Measurements from ENCODE around the gene ADAM33.

Gene ADAM33

DNA sequence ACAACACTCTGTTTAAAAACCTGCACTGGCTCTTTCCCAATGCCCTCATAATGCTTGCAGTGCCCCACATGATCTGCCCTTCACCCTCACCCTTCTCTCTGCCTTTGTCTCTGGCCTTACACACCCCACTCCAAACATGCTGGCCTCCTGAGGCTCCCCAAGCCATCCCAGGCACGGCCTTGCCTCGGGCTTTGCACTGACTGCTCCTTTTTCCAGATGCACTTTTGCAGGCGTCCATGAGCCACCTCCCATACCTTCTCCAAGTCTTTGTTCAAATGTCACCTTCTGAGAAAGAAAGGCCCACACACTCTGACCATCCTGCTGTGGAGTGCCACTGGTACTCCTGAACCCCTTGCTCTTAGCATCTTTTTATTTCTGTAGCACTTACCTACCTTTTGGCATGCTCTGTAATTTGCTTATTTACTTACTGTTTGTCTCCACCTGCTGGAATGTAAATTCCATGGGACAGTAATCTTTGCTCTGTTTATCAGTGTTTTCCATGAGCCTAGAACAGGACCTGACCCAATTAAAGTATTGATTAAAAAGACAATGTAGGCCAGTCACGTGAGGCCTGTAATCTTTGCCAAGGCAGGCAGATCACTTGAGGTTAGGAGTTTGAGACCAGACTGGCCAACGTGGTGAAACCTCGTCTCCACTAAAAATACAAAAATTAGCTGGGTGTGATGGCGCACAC, 49.4 kb downstream of the ADAM33 start:
- H3K36me3 ChIP-seq (ENCODE audit: control insufficient read depth in 4 of 4, insufficient read depth in 4 of 4, low read length in 3 of 4), result peaks cover 2 to 12% (median 8%) of the 10 kb centered on the region in 4 experiments
- no peak overlapping the region for H3K27ac ChIP-seq (ENCODE audit: insufficient read depth in 1 of 2, low read depth in 1 of 2, low read length in 2 of 2, poor library complexity in 1 of 2, severe bottlenecking in 2 of 2)
- no peaks in the 10 kb centered on the region for H3K4me1 ChIP-seq (ENCODE audit: control extremely low read depth in 1 of 4, control insufficient read depth in 4 of 4, insufficient read depth in 4 of 4, low read length in 3 of 4)
- peak in 1 of 3 donors; percentile 1 for DNase-seq
- H3K9me3 ChIP-seq (ENCODE audit: control extremely low read depth in 1 of 5, control insufficient read depth in 4 of 5, insufficient read depth in 2 of 5, low read depth in 1 of 5, low read length in 4 of 5), result no peaks in the 10 kb centered on the region
- ChIA-PET CTCF (no interaction called here), POLR2A (no interaction called here)
- no peak overlapping the region for H3K4me3 ChIP-seq (ENCODE audit: control insufficient read depth in 1 of 7, extremely low read depth in 1 of 7, insufficient read depth in 4 of 7, low read depth in 2 of 7, low read length in 6 of 7)
- no peaks in the 10 kb centered on the region for H3K27me3 ChIP-seq (replicated peaks in 2 of 5; ENCODE audit: control insufficient read depth in 4 of 5, insufficient read depth in 5 of 5, low read length in 4 of 5)
- WGBS (ENCODE audit: insufficient coverage), result 81% methylated on average over 6 of the region's 7 CpGs

DNA sequence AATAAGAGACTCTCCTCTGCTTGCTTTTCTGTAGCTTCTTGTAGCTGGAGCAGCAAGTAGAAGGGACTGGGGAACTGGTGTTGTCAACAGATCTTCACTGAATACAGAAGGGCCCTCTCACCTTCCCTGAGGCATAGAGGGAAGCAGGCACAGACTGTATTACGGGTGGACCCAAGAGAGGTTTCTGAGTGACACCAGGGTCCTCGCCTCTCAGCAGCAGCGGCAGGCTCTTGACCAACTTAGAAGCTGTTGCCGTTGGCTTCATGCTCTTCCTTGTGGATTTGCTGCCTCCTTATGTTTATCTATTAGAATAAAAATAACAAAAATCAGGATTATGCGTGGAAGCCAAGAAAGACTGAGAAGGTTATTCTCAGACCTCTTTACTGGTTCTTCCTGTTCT, 50.3 kb downstream of the ADAM33 start:
- CTCF ChIA-PET, result no interaction called here
- peaks cover 5 to 12% (median 8%) of the 10 kb centered on the region in 4 experiments for H3K36me3 ChIP-seq (ENCODE audit: control insufficient read depth in 4 of 4, insufficient read depth in 4 of 4, low read length in 3 of 4)
- POLR2A ChIA-PET, result no interaction called here
- H3K4me3 ChIP-seq (ENCODE audit: control insufficient read depth in 1 of 7, extremely low read depth in 1 of 7, insufficient read depth in 4 of 7, low read depth in 2 of 7, low read length in 6 of 7), result no peak overlapping the region
- H3K27ac ChIP-seq (ENCODE audit: insufficient read depth in 1 of 2, low read depth in 1 of 2, low read length in 2 of 2, poor library complexity in 1 of 2, severe bottlenecking in 2 of 2), result no peak overlapping the region
- DNase-seq, result no peak
- no peaks in the 10 kb centered on the region for H3K27me3 ChIP-seq (replicated peaks in 2 of 5; ENCODE audit: control insufficient read depth in 4 of 5, insufficient read depth in 5 of 5, low read length in 4 of 5)
- H3K4me1 ChIP-seq (ENCODE audit: control extremely low read depth in 1 of 4, control insufficient read depth in 4 of 4, insufficient read depth in 4 of 4, low read length in 3 of 4), result no peaks in the 10 kb centered on the region
- 85% methylated on average over 4 of the region's 5 CpGs for WGBS (ENCODE audit: insufficient coverage)
- H3K9me3 ChIP-seq (ENCODE audit: control extremely low read depth in 1 of 5, control insufficient read depth in 4 of 5, insufficient read depth in 2 of 5, low read depth in 1 of 5, low read length in 4 of 5), result no peaks in the 10 kb centered on the region

DNA sequence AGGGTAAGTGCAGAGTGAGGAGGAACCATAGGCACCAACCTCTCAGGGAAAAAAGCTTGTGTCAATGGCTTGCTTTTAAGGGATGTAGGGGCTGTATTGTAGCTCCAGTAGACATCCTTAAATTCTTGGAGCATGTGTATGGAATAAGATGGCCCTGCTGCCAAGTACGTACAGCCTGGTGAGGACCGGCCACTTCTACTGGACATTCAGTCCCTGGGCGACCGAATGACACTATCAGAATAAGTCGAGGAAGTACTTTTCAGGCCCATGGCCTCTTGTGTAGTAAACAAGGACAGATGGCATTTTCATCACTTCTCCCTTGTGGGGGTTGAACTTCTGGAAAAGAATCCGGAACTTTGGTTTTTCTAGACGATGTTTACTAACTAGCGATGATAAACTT, 51.4 kb downstream of the ADAM33 start:
- DNase-seq, result no peak
- POLR2A ChIA-PET, result no interaction called here
- H3K27me3 ChIP-seq (replicated peaks in 2 of 5; ENCODE audit: control insufficient read depth in 4 of 5, insufficient read depth in 5 of 5, low read length in 4 of 5), result no peaks in the 10 kb centered on the region
- H3K36me3 ChIP-seq (ENCODE audit: control insufficient read depth in 4 of 4, insufficient read depth in 4 of 4, low read length in 3 of 4), result peaks cover 5 to 12% (median 8%) of the 10 kb centered on the region in 4 experiments
- H3K9me3 ChIP-seq (ENCODE audit: control extremely low read depth in 1 of 5, control insufficient read depth in 4 of 5, insufficient read depth in 2 of 5, low read depth in 1 of 5, low read length in 4 of 5), result no peaks in the 10 kb centered on the region
- H3K4me3 ChIP-seq (ENCODE audit: control insufficient read depth in 1 of 7, extremely low read depth in 1 of 7, insufficient read depth in 4 of 7, low read depth in 2 of 7, low read length in 6 of 7), result no peak overlapping the region
- no peaks in the 10 kb centered on the region for H3K4me1 ChIP-seq (ENCODE audit: control extremely low read depth in 1 of 4, control insufficient read depth in 4 of 4, insufficient read depth in 4 of 4, low read length in 3 of 4)
- 98% methylated on average over 8 of the region's 8 CpGs for WGBS (ENCODE audit: insufficient coverage)
- CTCF ChIA-PET, result interaction anchor here (1.1 kb wide), 1 partner anchor 9 kb away, joined by 3 read pairs; no protein-coding TSS in a partner anchor
- no peak overlapping the region for H3K27ac ChIP-seq (ENCODE audit: insufficient read depth in 1 of 2, low read depth in 1 of 2, low read length in 2 of 2, poor library complexity in 1 of 2, severe bottlenecking in 2 of 2)

DNA sequence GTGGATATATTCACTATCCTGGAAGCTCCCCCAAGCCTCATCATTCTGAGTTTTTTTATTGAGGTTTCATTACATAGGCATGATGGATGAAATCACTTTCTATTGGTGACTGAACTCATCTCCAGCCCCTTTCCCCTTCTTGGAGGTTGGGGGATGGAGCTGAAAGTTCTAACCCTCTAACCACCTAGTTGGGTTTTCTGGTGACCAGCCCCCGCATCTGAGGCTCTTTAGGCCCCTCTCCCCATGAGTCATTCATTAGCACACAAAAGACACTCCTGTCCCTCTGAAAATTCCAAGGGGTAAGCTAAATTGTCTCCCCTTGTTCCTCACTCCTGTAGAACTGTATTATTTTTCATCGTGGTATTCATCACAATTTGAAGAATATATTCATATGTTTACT, 51.9 kb downstream of the ADAM33 start:
- Histone ChIP-seq H3K9me3 (ENCODE audit: control extremely low read depth in 1 of 5, control insufficient read depth in 4 of 5, insufficient read depth in 2 of 5, low read depth in 1 of 5, low read length in 4 of 5) (no peaks in the 10 kb centered on the region), H3K27me3 (replicated peaks in 2 of 5; ENCODE audit: control insufficient read depth in 4 of 5, insufficient read depth in 5 of 5, low read length in 4 of 5) (no peaks in the 10 kb centered on the region), H3K4me1 (ENCODE audit: control extremely low read depth in 1 of 4, control insufficient read depth in 4 of 4, insufficient read depth in 4 of 4, low read length in 3 of 4) (no peaks in the 10 kb centered on the region), H3K4me3 (ENCODE audit: control insufficient read depth in 1 of 7, extremely low read depth in 1 of 7, insufficient read depth in 4 of 7, low read depth in 2 of 7, low read length in 6 of 7) (no peak overlapping the region), H3K27ac (ENCODE audit: insufficient read depth in 1 of 2, low read depth in 1 of 2, low read length in 2 of 2, poor library complexity in 1 of 2, severe bottlenecking in 2 of 2) (no peak overlapping the region), H3K36me3 (ENCODE audit: control insufficient read depth in 4 of 4, insufficient read depth in 4 of 4, low read length in 3 of 4) (peaks cover 5 to 12% (median 8%) of the 10 kb centered on the region in 4 experiments)
- ChIA-PET CTCF (interaction anchor here (0.6 to 1.1 kb wide), 2 partner anchors 9 to 201 kb away, joined by 3 read pairs; no protein-coding TSS in a partner anchor), POLR2A (no interaction called here)
- DNase-seq, result no peak
- WGBS (ENCODE audit: insufficient coverage), result no CpG with 5 or more reads among the region's 2 CpGs

DNA sequence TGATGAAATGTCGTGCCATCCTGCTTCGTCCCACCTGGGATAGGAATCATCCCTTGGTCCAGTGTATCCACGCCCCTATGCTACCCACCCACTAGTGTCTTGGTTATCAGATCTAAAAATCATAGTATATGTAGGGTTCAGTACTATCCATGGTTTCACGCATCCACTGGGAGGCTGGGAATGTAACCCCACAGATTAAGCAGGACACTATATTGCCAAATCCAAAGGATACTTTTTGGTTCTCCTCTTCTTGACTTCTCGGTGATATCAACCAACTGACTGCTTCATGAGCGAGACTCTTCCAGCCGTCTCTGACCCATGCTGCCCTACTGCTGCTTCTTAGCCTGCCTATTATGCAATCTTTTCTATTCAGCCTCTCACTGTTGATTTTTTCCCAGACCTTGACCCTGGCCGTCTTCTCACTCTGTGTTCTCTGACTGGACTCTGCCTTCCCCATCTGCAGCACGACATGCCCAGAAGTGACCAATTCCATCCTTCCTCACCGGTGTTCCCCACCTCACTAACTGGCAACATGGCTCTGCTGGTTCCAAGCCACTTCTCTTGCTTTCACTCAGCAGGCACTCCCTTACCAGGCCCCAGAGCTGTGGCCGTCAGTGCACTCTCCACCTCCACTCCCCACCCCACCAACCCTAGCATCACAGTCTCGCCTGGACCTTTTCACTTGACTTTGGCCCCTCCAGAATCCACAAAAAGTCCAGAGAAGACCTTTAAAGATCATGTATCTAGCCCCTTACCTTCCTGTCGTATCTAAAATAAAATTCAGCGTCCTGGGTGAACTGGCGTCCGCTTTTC, 53.1 kb downstream of the ADAM33 start:
- Histone ChIP-seq H3K36me3 (ENCODE audit: control insufficient read depth in 4 of 4, insufficient read depth in 4 of 4, low read length in 3 of 4) (peaks cover 5 to 12% (median 8%) of the 10 kb centered on the region in 4 experiments), H3K4me1 (ENCODE audit: control extremely low read depth in 1 of 4, control insufficient read depth in 4 of 4, insufficient read depth in 4 of 4, low read length in 3 of 4) (no peaks in the 10 kb centered on the region), H3K27ac (ENCODE audit: insufficient read depth in 1 of 2, low read depth in 1 of 2, low read length in 2 of 2, poor library complexity in 1 of 2, severe bottlenecking in 2 of 2) (no peak overlapping the region), H3K9me3 (ENCODE audit: control extremely low read depth in 1 of 5, control insufficient read depth in 4 of 5, insufficient read depth in 2 of 5, low read depth in 1 of 5, low read length in 4 of 5) (no peaks in the 10 kb centered on the region), H3K4me3 (ENCODE audit: control insufficient read depth in 1 of 7, extremely low read depth in 1 of 7, insufficient read depth in 4 of 7, low read depth in 2 of 7, low read length in 6 of 7) (no peak overlapping the region), H3K27me3 (replicated peaks in 2 of 5; ENCODE audit: control insufficient read depth in 4 of 5, insufficient read depth in 5 of 5, low read length in 4 of 5) (no peaks in the 10 kb centered on the region)
- WGBS (ENCODE audit: insufficient coverage), result 96% methylated on average over 14 of the region's 16 CpGs
- no peak for DNase-seq
- POLR2A ChIA-PET, result no interaction called here
- CTCF ChIA-PET, result no interaction called here

DNA sequence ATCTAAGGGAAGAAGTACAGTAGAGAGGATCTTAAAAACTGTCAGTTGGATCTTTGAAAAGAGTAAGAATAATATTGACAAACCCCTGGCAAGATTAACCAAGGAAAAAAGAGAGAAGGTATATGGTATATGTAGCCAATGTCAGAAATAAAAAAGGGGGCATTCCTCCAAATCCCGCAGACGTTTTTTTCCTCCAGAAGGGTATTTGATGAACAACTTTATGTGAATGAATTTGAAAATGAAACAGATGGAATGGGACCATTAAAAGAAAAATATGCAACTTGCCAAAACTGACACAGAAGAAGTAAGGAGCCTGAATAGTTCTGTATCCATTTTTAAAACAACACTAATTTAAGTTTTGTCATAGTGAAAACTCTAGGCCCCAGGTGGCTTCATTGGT, 54.3 kb downstream of the ADAM33 start:
- H3K27me3 ChIP-seq (replicated peaks in 2 of 5; ENCODE audit: control insufficient read depth in 4 of 5, insufficient read depth in 5 of 5, low read length in 4 of 5), result no peaks in the 10 kb centered on the region
- no peaks in the 10 kb centered on the region for H3K9me3 ChIP-seq (ENCODE audit: control extremely low read depth in 1 of 5, control insufficient read depth in 4 of 5, insufficient read depth in 2 of 5, low read depth in 1 of 5, low read length in 4 of 5)
- no peak overlapping the region for H3K4me3 ChIP-seq (ENCODE audit: control insufficient read depth in 1 of 7, extremely low read depth in 1 of 7, insufficient read depth in 4 of 7, low read depth in 2 of 7, low read length in 6 of 7)
- H3K27ac ChIP-seq (ENCODE audit: insufficient read depth in 1 of 2, low read depth in 1 of 2, low read length in 2 of 2, poor library complexity in 1 of 2, severe bottlenecking in 2 of 2), result no peak overlapping the region
- 93% methylated on average over 2 of the region's 2 CpGs for WGBS (ENCODE audit: insufficient coverage)
- DNase-seq, result no peak
- ChIA-PET POLR2A (no interaction called here), CTCF (interaction anchor here (0.8 kb wide), 1 partner anchor 10 kb away, joined by 3 read pairs; no protein-coding TSS in a partner anchor)
- peaks cover 5 to 12% (median 8%) of the 10 kb centered on the region in 4 experiments for H3K36me3 ChIP-seq (ENCODE audit: control insufficient read depth in 4 of 4, insufficient read depth in 4 of 4, low read length in 3 of 4)
- H3K4me1 ChIP-seq (ENCODE audit: control extremely low read depth in 1 of 4, control insufficient read depth in 4 of 4, insufficient read depth in 4 of 4, low read length in 3 of 4), result no peaks in the 10 kb centered on the region

DNA sequence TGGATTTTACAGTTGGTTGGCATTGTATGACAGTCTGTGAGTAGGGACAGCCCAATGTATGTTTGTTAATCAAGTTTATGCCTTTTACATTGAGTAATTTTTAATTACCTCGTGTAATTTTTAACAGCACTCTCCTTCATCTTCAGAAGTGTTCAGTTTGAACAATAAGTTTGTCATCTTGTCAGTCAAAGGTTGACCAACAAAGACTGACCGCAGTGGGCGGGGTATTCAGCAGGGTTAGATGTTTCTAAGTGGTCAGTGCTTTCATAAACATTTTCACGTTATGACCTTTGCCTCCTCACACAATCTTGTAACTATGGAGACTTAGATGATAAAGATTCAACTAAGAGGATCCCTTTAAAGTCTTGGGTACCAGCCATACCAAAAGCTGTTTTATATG, 59.4 kb downstream of the ADAM33 start:
- DNase-seq, result no peak
- no peak overlapping the region for H3K27ac ChIP-seq (ENCODE audit: insufficient read depth in 1 of 2, low read depth in 1 of 2, low read length in 2 of 2, poor library complexity in 1 of 2, severe bottlenecking in 2 of 2)
- no peaks in the 10 kb centered on the region for H3K4me1 ChIP-seq (ENCODE audit: control extremely low read depth in 1 of 4, control insufficient read depth in 4 of 4, insufficient read depth in 4 of 4, low read length in 3 of 4)
- ChIA-PET CTCF (no interaction called here), POLR2A (no interaction called here)
- H3K9me3 ChIP-seq (ENCODE audit: control extremely low read depth in 1 of 5, control insufficient read depth in 4 of 5, insufficient read depth in 2 of 5, low read depth in 1 of 5, low read length in 4 of 5), result no peaks in the 10 kb centered on the region
- no peaks in the 10 kb centered on the region for H3K27me3 ChIP-seq (replicated peaks in 2 of 5; ENCODE audit: control insufficient read depth in 4 of 5, insufficient read depth in 5 of 5, low read length in 4 of 5)
- no peak overlapping the region for H3K4me3 ChIP-seq (ENCODE audit: control insufficient read depth in 1 of 7, extremely low read depth in 1 of 7, insufficient read depth in 4 of 7, low read depth in 2 of 7, low read length in 6 of 7)
- peaks cover 0 to 10% (median 4%) of the 10 kb centered on the region in 4 experiments for H3K36me3 ChIP-seq (ENCODE audit: control insufficient read depth in 4 of 4, insufficient read depth in 4 of 4, low read length in 3 of 4)
- 100% methylated on average over 3 of the region's 4 CpGs for WGBS (ENCODE audit: insufficient coverage)
